CD14-positive monocyte (primary cell): ENCODE data around the gene MAP3K20. TPM values are rescaled to one million over a fixed set of nuclear protein-coding genes. Genes with fewer than 3 reads are reported as not detected.
"Not testable (repeated sequence)": the region's sequence is repeated elsewhere in the genome, so short reads cannot be mapped to it uniquely, and the experiment has no call there.

Experiments
- DNase-seq, 3 donors: peaks; one replicate each; pipeline ENCODE4 v3.0.0-alpha.2; 2011 to 2022
- H2AFZ ChIP-seq: 2 replicates; pipeline ENCODE4 v1.6.0; 2012; ENCODE audit warnings: mild to moderate bottlenecking, low read depth, low read length, inconsistent platforms; ENCODE audit not compliant: insufficient read depth, poor library complexity, severe bottlenecking
- H3K27ac ChIP-seq, 2 donors: 1 replicate in 1 of 2; 2 replicates in 1 of 2; pipeline ENCODE4 v1.5.1; 2012 to 2013; ENCODE audit warnings: low read length in 2 of 2, control low read depth in 1 of 2, inconsistent platforms in 1 of 2, low read depth in 1 of 2, mild to moderate bottlenecking in 1 of 2
- H3K27me3 ChIP-seq, 2 donors: one replicate each; pipeline versions ENCODE4 v1.6.0 to v1.6.1; 2011 to 2013; ENCODE audit warnings: low read length in 2 of 2; ENCODE audit not compliant: control insufficient read depth in 2 of 2, insufficient read depth in 2 of 2
- H3K36me3 ChIP-seq, 2 donors: replicated peaks in 1 of 2; 1 replicate in 1 of 2; 2 replicates in 1 of 2; pipeline versions ENCODE4 v1.5.1 to v1.6.1; 2012 to 2013; ENCODE audit warnings: low read length in 2 of 2, control low read depth in 1 of 2, inconsistent platforms in 1 of 2, mild to moderate bottlenecking in 1 of 2; ENCODE audit not compliant: insufficient read depth in 2 of 2, control insufficient read depth in 1 of 2
- H3K4me1 ChIP-seq, 2 donors: 1 replicate in 1 of 2; 2 replicates in 1 of 2; pipeline versions ENCODE4 v1.5.1 to v1.6.1; 2012 to 2013; ENCODE audit warnings: low read length in 2 of 2, control low read depth in 1 of 2, inconsistent platforms in 1 of 2, mild to moderate bottlenecking in 1 of 2, moderate library complexity in 1 of 2; ENCODE audit not compliant: insufficient read depth in 2 of 2, control insufficient read depth in 1 of 2
- H3K4me2 ChIP-seq: replicated peaks from 2 replicates; pipeline ENCODE3; 2012; ENCODE audit warnings: low read length, moderate library complexity, mild to moderate bottlenecking; ENCODE audit not compliant: poor library complexity, severe bottlenecking; ENCODE audit errors: extremely low read depth
- H3K4me3 ChIP-seq, 3 experiments: fragments of 200-600 bp in 1 of 3; sonication (generic) in 1 of 3; replicated peaks in 1 of 3; 1 replicate in 2 of 3; 2 replicates in 1 of 3; pipeline ENCODE4 v1.5.1; 2011 to 2013; ENCODE audit warnings: low read length in 3 of 3, mild to moderate bottlenecking in 3 of 3, control low read depth in 2 of 3, low read depth in 2 of 3, inconsistent platforms in 1 of 3, moderate library complexity in 1 of 3
- H3K79me2 ChIP-seq: 2 replicates; pipeline ENCODE4 v1.6.0; 2012; ENCODE audit warnings: mild to moderate bottlenecking, control low read depth, inconsistent platforms, low read length, moderate library complexity; ENCODE audit not compliant: insufficient read depth
- H3K9ac ChIP-seq: 2 replicates; pipeline ENCODE4 v1.6.0; 2017; ENCODE audit warnings: low read length, mild to moderate bottlenecking; ENCODE audit not compliant: insufficient read depth, poor library complexity, severe bottlenecking
- H3K9me3 ChIP-seq, 2 donors: replicated peaks in 1 of 2; 1 replicate in 1 of 2; 2 replicates in 1 of 2; pipeline versions ENCODE4 v1.5.1 to v1.6.1; 2012 to 2013; ENCODE audit warnings: low read length in 2 of 2, control low read depth in 1 of 2; ENCODE audit not compliant: control insufficient read depth in 1 of 2, insufficient read depth in 1 of 2
- H4K20me1 ChIP-seq: 2 replicates; pipeline ENCODE4 v1.6.0; 2012; ENCODE audit warnings: mild to moderate bottlenecking, low read length, control low read depth, moderate library complexity; ENCODE audit not compliant: insufficient read depth
- H3K27ac Mint-ChIP-seq, 7 donors: one replicate each; pipeline ENCODE4 v1.8.0; 2020; ENCODE audit warnings: mild to moderate bottlenecking in 7 of 7, mixed read lengths in 7 of 7, moderate library complexity in 6 of 7, inconsistent platforms in 2 of 7
- H3K27me3 Mint-ChIP-seq, 3 donors: one replicate each; pipeline ENCODE4 v1.8.0; 2021 to 2022; ENCODE audit warnings: low read depth in 3 of 3, mild to moderate bottlenecking in 3 of 3, mixed read lengths in 3 of 3, moderate library complexity in 3 of 3, inconsistent platforms in 1 of 3
- H3K36me3 Mint-ChIP-seq, 2 donors: one replicate each; pipeline ENCODE4 v1.8.0; 2020; ENCODE audit warnings: mixed read lengths in 2 of 2, inconsistent platforms in 1 of 2, mild to moderate bottlenecking in 1 of 2
- H3K4me1 Mint-ChIP-seq: one replicate; pipeline ENCODE4 v1.8.0; 2020; ENCODE audit warnings: mild to moderate bottlenecking, mixed read lengths
- H3K4me3 Mint-ChIP-seq, 2 donors: one replicate each; pipeline ENCODE4 v1.8.0; 2020; ENCODE audit warnings: mild to moderate bottlenecking in 2 of 2, mixed read lengths in 2 of 2, moderate library complexity in 1 of 2
- H3K9me3 Mint-ChIP-seq, 7 donors: one replicate each; pipeline ENCODE4 v1.8.0; 2020 to 2022; ENCODE audit warnings: mixed read lengths in 7 of 7, mild to moderate bottlenecking in 6 of 7, moderate library complexity in 6 of 7, inconsistent platforms in 2 of 7
- WGBS: methylation state at CpG from one replicate; pipeline ENCODE4 v1.1.5; 2013; ENCODE audit warnings: missing lambda C conversion rate; ENCODE audit not compliant: insufficient coverage; 5-methylcytosine and 5-hydroxymethylcytosine counted together
- intact Hi-C, 2 donors: fragments of 100-400 bp; cut with micrococcal nuclease; formaldehyde crosslinking; loops; one replicate each; pipeline versions ENCODE4 v1.15.0 to v1.15.1; 2023
- polyA plus RNA-seq, 3 donors: library from polyadenylated mRNA; depleted of rRNA in 1 of 3; unstranded in 2 of 3; stranded (reverse) in 1 of 3; fragments of 300-500 nt in 2 of 3; fragments of >200 nt in 1 of 3; fragmentation: Illumina TruSeq in 2 of 3; gene quantifications; 1 replicate in 2 of 3; 2 replicates in 1 of 3; pipeline ENCODE4 v1.2.3, GENCODE V29; 2012 to 2021
- TF ChIP-seq, protein P1 (sequence below): fragments of 200-600 bp; IDR thresholded peaks from one replicate; pipeline ENCODE4 v1.8.0; 2022; ENCODE audit warnings: antibody characterized with exemption, mild to moderate bottlenecking

Gene MAP3K20
- polyA plus RNA-seq, 3 donors = 14.3 to 30.7 (median 21.6) TPM

DNA sequence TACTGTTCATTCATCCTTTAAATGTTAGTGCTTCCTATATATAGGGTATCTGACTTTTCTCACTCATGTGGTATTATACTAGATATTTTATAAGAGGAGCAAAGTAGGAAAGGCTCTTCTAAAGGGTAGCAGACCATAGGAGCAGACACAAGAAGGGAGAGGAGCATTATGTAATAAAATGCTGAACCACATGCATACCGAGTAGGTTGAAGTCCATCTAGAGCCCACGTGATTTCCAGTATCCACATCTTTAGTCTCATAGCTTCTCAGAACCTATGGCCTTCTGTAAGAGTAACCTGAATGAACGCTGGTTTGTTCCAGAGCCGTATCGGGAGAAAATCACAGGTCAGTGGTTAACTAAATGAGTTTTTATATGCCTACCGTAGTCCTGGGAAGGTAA lies 85.9 kb downstream of the MAP3K20 start:
- no peak overlapping the region for H2AFZ ChIP-seq
- peaks cover 14% of the 10 kb centered on the region for H3K79me2 ChIP-seq
- TF ChIP-seq, protein P1, sequence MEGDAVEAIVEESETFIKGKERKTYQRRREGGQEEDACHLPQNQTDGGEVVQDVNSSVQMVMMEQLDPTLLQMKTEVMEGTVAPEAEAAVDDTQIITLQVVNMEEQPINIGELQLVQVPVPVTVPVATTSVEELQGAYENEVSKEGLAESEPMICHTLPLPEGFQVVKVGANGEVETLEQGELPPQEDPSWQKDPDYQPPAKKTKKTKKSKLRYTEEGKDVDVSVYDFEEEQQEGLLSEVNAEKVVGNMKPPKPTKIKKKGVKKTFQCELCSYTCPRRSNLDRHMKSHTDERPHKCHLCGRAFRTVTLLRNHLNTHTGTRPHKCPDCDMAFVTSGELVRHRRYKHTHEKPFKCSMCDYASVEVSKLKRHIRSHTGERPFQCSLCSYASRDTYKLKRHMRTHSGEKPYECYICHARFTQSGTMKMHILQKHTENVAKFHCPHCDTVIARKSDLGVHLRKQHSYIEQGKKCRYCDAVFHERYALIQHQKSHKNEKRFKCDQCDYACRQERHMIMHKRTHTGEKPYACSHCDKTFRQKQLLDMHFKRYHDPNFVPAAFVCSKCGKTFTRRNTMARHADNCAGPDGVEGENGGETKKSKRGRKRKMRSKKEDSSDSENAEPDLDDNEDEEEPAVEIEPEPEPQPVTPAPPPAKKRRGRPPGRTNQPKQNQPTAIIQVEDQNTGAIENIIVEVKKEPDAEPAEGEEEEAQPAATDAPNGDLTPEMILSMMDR = no peak
- H3K27me3 ChIP-seq = no peaks in the 10 kb centered on the region
- H3K27ac ChIP-seq = no peak overlapping the region
- whole genome bisulfite sequencing = 100% methylated on average over 3 of the region's 6 CpGs
- peaks cover 26 to 29% of the 10 kb centered on the region in 2 donors for H3K4me1 ChIP-seq
- H3K36me3 Mint-ChIP-seq = peaks cover 10 to 22% of the 10 kb centered on the region in 2 donors
- H4K20me1 ChIP-seq = no peaks in the 10 kb centered on the region
- H3K4me3 Mint-ChIP-seq = no peak overlapping the region
- peaks cover 0 to 3% of the 10 kb centered on the region in 2 donors for H3K9me3 ChIP-seq
- H3K27ac Mint-ChIP-seq = no peak overlapping the region
- no peak overlapping the region for H3K4me3 ChIP-seq
- no peaks in the 10 kb centered on the region for H3K36me3 ChIP-seq
- no peaks in the 10 kb centered on the region for H3K27me3 Mint-ChIP-seq
- H3K4me2 ChIP-seq = no peak overlapping the region
- no peak for DNase-seq
- peaks cover 36% of the 10 kb centered on the region for H3K4me1 Mint-ChIP-seq
- intact Hi-C loops = no loop called here
- no peak overlapping the region for H3K9ac ChIP-seq
- H3K9me3 Mint-ChIP-seq = peaks cover 0 to 6% (median 4%) of the 10 kb centered on the region in 7 donors

DNA sequence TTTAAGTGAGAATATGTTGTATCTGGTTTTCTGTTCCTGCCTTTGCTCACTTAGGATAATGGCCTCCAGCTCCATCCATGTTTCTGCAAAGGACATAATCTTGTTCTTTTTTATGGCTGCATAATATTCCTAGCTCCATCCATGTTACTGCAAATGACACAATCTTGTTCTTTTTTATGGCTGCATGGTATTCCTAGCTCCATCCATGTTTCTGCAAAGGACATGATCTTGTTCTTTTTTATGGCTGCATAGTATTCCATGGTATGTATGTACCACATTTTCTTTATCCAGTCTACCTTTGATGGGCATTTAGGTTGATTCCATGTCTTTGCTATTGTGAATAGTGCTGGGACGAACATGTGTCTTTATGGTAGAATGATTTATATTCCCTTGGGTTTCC lies 87.7 kb downstream of the MAP3K20 start:
- H3K36me3 ChIP-seq, H2AFZ ChIP-seq, H3K4me3 Mint-ChIP-seq, H3K27ac Mint-ChIP-seq, intact Hi-C loops, H3K27me3 Mint-ChIP-seq, H3K27ac ChIP-seq, H3K9me3 Mint-ChIP-seq, H3K27me3 ChIP-seq, H3K4me3 ChIP-seq, H4K20me1 ChIP-seq, H3K9me3 ChIP-seq, H3K4me2 ChIP-seq, H3K9ac ChIP-seq, DNase-seq: not testable (repeated sequence)
- H3K4me1 ChIP-seq = peaks cover 26 to 29% of the 10 kb centered on the region in 2 donors
- H3K79me2 ChIP-seq = peaks cover 14% of the 10 kb centered on the region
- WGBS = no CpG with 5 or more reads among the region's 1 CpG
- Mint-ChIP-seq H3K4me1 (peaks cover 31% of the 10 kb centered on the region), H3K36me3 (peaks cover 7 to 17% of the 10 kb centered on the region in 2 donors)
